T47D (cell line): Measurements from ENCODE around the gene FGD5.

Experiments
- DNase-seq, 2 experiments: peaks; one replicate each; pipeline versions ENCODE4 v3.0.0 to v3.0.0-alpha.2; 2011 to 2012; ENCODE audit warnings: low read depth in 1 of 2, low spot score in 1 of 2
- JUND ChIP-seq: IDR thresholded peaks from 2 replicates; pipeline ENCODE4 v1.6.1; 2012; ENCODE audit warnings: low read depth
- in situ Hi-C: cut with HindIII; loops from 2 replicates; pipeline ENCODE4 v1.10.0; 2016; ENCODE audit warnings: low sequenced_read_pairs, low pct_unique_long_range_greater_than_20kb

Gene FGD5, protein sequence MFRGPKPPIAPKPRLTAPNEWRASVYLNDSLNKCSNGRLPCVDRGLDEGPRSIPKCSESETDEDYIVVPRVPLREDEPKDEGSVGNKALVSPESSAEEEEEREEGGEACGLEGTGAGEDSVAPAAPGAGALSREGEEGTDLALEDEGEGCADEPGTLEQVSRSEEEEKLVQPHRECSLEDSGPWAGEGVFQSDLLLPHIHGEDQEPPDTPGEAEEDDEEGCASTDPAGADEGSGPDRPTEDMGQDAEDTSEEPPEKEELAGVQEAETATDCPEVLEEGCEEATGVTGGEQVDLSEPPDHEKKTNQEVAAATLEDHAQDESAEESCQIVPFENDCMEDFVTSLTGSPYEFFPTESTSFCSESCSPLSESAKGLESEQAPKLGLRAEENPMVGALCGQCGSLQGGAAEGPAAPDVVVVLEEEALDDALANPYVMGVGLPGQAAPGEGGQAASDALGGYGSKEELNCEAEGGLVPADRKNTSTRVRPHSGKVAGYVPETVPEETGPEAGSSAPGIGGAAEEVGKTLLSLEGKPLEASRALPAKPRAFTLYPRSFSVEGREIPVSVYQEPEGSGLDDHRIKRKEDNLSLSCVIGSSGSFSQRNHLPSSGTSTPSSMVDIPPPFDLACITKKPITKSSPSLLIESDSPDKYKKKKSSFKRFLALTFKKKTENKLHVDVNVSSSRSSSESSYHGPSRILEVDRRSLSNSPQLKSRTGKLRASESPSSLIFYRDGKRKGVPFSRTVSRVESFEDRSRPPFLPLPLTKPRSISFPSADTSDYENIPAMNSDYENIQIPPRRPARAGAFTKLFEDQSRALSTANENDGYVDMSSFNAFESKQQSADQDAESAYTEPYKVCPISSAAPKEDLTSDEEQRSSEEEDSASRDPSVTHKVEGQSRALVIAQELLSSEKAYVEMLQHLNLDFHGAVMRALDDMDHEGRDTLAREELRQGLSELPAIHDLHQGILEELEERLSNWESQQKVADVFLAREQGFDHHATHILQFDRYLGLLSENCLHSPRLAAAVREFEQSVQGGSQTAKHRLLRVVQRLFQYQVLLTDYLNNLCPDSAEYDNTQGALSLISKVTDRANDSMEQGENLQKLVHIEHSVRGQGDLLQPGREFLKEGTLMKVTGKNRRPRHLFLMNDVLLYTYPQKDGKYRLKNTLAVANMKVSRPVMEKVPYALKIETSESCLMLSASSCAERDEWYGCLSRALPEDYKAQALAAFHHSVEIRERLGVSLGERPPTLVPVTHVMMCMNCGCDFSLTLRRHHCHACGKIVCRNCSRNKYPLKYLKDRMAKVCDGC (N-terminal part only)

GRCh38 chr3:14818804-14819500, at the start of gene FGD5:
FGD5 (plus strand) TSS chr3:14818962; CDS start chr3:14819072, 110 bp downstream.
- no peak for DNase-seq
- in situ Hi-C loops = no loop called here
- no peak for TF ChIP-seq JUND

GRCh38 chr3:14769544-14770325, 49.0 kb upstream of the FGD5 start:
- in situ Hi-C loops = no loop called here
- DNase-seq = no peak
- no peak for TF ChIP-seq JUND

DNA sequence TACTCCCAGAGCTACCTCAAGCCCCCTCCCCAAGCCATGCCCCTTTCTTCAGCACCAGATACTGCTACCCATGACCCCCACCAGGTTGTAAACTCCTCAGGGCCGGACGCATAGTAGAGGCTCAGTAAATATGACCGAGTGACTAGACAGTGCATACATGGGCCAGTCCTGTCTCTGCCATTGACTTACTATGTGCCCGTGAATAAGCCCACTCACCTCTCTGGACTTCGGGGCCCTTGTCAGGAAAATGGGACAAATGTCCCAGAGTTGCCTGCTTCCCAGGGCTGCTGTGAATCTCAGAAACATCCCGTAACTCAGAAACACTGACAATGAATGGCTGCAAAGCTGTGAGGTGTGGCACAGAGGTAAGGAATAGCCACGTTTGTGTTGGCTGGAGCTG, 48.2 kb upstream of the FGD5 start:
- in situ Hi-C loops = no loop called here
- DNase-seq = no peak

GRCh38 chr3:14771593-14772497, 46.9 kb upstream of the FGD5 start:
- in situ Hi-C loops = no loop called here
- DNase-seq = no peak
- TF ChIP-seq JUND = no peak

More for the DNA sequence above, 48.2 kb upstream of the FGD5 start:
- no peak for TF ChIP-seq JUND

GRCh38 chr3:14772533-14773138, 46.1 kb upstream of the FGD5 start:
- TF ChIP-seq JUND = no peak
- no peak for DNase-seq
- in situ Hi-C loops = no loop called here

DNA sequence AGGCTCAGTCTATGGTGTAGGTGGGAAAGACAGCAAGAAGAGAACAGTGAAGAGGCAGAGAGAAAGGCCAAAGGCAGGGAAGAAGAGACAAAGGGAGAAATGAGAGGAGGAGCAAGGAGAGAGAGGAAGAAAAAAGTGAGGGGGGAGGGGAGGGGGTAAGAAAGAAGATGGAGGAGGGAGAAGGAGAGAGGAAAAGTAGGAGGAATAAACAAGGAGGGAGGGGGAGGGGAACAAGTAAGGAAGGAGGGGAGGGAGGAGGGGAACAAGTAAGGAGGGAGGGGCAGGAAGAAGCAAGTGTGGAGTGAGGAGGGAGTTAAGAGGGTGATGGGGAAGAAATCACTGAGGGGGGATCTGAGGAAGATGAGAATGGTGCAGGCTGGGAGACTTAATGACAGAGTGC, 45.5 kb upstream of the FGD5 start:
- no peak for TF ChIP-seq JUND
- in situ Hi-C loops = no loop called here
- no peak for DNase-seq

- TF ChIP-seq JUND = no peak
Observed at GRCh38 chr3:14773691-14774128, 45.1 kb upstream of the FGD5 start.

GRCh38 chr3:14774431-14774830, 44.3 kb upstream of the FGD5 start:
- TF ChIP-seq JUND = no peak
- in situ Hi-C loops = no loop called here
- no peak for DNase-seq

More at GRCh38 chr3:14773691-14774128, 45.1 kb upstream of the FGD5 start:
- in situ Hi-C loops = no loop called here
- no peak for DNase-seq

- no peak for DNase-seq
- in situ Hi-C loops = no loop called here
- TF ChIP-seq JUND = no peak
Observed at GRCh38 chr3:14775011-14775410, 43.8 kb upstream of the FGD5 start.

DNA sequence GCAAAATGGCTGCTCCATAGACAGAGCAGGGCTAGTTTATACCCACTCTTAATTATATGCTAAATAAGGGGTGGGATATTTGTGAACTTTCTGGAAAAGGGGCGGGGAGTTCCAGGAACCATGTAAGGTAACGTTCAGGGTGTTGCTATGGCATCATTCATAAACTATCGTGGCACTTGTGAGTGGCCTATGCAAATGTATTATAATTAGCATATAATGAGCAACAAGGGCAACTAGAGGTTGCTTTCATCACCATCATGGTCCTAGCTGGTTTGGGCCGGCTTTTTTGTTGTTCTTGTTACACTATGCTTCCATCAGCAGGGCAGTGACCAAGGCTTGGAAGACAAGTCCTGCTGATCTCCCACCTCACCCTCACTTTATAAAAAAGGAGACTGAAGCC, 43.2 kb upstream of the FGD5 start:
- DNase-seq = no peak
- in situ Hi-C loops = no loop called here
- TF ChIP-seq JUND = no peak
